Measurements from ENCODE around the gene SPAG9.
"Not testable (repeated sequence)": the region's sequence is repeated elsewhere in the genome, so short reads cannot be mapped to it uniquely, and the experiment has no call there.

Gene SPAG9

DNA sequence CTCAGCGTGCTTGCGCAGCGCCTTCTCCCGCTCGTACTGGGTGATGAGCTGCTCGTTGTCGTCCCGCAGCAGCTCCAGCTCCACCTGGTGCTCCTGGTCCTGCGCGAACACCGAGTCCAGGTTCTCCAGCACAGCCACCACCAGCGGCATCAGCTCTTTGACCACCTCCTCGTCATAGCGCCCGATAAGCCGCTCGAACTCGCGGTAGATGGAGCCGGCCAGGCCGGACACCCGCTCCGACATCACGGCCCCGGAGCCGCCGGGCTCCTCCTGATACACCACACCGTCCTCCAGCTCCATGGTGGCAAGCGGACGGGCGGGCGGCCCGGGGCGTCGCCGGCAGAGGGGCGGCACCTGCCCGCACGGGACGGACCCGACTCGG, 320 bp downstream of the SPAG9 start:
- FAIRE-seq (no peak), DNase-seq (ENCODE audit: insufficient read length, low spot score) (peak; percentile 39)
- TF ChIP-seq, protein P1, sequence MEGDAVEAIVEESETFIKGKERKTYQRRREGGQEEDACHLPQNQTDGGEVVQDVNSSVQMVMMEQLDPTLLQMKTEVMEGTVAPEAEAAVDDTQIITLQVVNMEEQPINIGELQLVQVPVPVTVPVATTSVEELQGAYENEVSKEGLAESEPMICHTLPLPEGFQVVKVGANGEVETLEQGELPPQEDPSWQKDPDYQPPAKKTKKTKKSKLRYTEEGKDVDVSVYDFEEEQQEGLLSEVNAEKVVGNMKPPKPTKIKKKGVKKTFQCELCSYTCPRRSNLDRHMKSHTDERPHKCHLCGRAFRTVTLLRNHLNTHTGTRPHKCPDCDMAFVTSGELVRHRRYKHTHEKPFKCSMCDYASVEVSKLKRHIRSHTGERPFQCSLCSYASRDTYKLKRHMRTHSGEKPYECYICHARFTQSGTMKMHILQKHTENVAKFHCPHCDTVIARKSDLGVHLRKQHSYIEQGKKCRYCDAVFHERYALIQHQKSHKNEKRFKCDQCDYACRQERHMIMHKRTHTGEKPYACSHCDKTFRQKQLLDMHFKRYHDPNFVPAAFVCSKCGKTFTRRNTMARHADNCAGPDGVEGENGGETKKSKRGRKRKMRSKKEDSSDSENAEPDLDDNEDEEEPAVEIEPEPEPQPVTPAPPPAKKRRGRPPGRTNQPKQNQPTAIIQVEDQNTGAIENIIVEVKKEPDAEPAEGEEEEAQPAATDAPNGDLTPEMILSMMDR (IDR thresholded peaks at IDR 0.05; ENCODE audit: insufficient read depth, missing control alignments): no peak

DNA sequence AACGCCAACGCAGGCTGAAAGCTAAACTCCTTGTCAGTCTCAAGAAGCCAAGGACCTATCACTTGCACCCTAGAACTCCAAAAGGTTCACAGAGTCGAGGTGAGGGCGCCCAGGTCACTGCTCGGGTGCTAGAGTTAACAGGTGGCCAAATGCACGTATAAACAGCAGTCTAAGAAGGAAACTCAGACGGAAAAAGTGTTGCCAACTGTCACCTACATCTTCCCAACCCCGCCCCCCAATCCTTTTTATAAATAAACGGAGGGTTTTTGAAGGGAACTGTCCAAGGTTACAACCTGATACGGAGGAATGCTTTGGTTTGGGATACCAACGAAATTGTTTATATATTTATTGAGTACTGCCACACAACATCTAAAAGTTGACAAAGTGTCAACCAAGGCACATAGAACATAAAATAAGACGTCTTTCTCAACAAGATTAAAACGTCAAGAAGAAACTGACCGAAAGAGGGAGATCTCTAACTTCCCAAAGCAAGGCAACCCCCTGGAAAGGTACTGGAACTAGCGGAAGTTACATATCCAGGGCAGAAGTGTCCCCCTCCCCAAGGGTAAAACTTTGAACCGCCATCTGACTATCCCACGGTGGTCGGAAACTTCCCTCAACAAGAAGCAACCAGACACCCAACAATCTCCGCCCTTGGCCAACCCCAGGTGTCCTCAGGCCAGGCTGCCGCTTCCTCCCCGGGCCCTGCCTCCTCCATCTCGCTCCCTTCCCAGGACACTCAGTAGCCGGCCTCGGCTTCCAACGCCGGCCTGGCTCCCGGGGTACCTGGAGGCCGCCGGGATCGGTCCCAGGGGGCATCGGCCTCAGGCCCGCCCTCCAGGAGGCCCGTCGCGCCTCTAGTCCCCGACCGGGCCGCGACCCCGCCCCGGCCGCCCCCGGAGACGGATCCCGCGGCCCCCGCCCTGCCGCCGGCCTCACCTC, 982 bp downstream of the SPAG9 start:
- FAIRE-seq: no peak
- no peak for DNase-seq (ENCODE audit: insufficient read length, low spot score)
- TF ChIP-seq, protein P1 (IDR thresholded peaks at IDR 0.05; ENCODE audit: insufficient read depth, missing control alignments): peak; percentile 50

DNA sequence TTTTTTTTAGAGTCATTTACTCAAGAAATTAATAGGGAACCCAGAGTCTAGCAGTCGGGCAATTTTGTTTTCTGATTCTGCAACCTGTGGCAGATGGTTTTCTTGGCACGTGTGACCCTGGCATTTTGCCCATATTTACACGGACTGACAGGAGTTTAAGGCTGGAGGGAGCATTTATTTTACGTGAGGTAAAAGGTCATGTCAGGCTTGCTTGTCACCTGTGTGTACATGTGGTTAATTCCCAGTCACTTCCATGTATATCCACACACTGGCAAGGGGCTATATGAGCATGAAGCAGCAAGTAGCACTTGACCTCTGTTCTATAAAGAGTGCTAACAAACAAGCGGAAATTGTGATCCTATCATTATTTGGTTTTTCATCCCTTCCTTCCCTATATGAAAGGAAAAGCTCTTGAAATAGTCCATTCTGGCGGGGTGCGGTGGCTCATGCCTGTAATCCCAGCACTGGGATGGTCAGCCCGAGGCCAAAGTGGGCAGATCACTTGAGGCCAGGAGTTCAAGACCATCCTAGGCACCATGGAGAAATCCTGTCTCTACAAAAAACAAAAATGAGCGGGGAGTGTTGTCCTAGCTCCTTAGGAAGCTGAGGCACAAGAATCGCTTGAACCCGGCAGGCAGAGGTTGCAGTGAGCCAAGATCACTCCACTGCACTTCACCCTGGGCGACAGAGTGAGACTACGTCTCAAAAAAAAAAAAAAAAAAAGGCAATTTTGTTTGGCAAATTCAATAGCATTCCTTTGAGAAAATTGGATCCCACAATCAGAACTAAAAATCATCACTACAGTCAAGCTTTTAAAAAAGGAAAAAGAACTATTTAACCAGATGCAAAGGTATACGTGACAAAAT, 2.1 kb downstream of the SPAG9 start:
- FAIRE-seq (no peak), DNase-seq (ENCODE audit: insufficient read length, low spot score) (no peak)
- TF ChIP-seq, protein P1 (IDR thresholded peaks at IDR 0.05; ENCODE audit: insufficient read depth, missing control alignments): no peak

DNA sequence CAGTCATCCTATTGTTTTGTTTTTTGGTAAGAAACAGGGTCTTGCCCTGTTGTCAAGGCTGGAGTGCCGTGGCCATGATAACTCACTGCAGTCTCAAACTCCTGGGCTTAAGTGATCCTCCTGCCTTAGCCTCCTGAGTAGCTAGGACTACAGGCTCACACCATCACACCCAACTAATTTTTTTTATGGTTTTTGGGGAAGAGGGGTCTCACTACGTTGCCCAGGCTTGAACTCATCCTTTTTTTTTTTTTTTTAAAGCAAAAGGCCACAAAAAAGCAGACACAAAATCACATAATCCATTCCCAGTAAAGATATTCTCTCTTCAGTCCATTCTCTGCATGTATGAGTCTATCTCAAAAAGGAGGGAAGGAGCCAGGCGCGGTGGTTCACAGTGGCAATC, 5.5 kb downstream of the SPAG9 start:
- TF ChIP-seq, protein P1 (IDR thresholded peaks at IDR 0.05; ENCODE audit: insufficient read depth, missing control alignments): no peak
- FAIRE-seq (no peak), DNase-seq (ENCODE audit: insufficient read length, low spot score) (no peak)

DNA sequence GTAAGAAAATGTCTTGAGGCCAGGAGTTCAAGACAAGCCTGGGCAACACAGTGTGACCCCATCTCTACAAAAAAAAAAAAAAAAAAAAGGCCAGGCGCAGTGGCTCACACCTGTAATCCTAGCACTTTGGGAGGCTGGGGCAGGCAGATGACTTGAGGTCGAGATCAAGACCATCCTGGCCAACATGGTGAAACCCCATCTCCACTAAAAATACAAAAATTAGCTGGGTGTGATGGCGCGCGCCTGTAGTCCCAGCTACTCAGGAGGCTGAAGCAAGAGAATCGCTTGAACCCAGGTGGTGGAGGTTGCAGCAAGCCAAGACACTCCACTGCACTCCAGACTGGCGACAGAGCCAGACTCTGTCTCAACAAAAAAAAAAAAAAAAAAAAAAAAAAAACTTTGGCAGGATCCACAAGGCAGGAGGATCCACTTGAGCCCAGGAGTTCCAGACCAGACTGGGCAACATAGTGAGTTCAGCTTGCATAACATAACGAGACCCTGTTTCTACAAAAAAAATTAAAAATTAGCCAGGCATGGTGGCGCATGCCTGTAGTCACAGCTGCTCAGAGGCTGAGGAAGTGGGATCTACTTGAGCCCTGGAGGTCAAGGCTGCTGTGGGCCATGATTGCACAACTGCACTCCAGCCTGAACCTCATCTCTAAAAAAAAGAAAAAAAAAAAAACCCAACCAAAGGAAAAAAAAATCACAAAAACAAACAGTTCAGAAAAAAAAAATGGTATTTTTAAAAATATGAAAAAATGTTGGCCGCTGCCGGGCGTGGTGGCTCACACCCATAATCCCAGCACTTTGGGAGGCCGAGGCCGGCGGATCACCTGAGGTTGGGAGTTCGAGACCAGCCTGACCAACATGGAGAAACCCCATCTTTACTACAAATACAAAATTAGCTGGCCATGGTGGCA, 8.1 kb downstream of the SPAG9 start:
- not testable (repeated sequence) for DNase-seq (ENCODE audit: insufficient read length, low spot score); FAIRE-seq

DNA sequence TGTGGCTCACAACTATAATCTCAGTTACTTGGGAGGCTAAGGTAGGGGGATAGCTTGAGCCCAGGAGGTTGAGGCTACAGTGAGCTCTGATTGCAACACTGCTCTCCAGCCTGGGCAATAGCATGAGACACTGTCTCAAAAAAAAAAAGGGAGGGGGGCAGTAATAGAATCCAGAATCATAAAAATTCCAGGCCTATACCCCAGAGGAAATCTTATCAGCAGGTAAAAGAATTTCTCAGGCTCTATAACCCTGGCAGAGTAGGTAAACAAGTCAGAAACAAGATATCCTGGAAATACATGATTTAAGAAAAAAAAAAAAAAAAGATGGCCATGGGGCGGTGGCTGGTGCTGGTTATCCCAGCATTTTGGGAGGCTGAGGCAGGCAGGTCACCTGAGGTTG, 12.9 kb downstream of the SPAG9 start:
- FAIRE-seq: no peak
- TF ChIP-seq, protein P1 (IDR thresholded peaks at IDR 0.05; ENCODE audit: insufficient read depth, missing control alignments): no peak
- DNase-seq (ENCODE audit: insufficient read length, low spot score): no peak

DNA sequence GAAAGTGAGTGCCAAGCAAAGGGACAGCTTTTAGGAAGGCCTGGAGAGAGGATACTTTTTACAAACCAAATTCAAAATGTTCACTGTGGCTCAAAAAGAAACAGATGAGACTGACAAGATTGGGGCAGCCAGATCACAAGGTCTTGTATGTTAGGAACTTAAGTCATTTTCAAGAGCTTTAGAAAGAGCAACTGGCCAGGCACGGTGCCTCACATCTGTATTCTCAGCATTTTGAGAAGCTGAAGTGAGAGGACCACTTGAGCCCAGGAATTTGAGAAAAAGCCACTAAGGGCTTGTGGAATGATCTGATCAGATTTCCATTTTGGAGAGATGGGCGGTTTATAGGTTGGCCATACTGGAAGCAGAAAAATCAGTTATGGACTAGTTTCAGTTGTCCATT, 17.2 kb downstream of the SPAG9 start:
- TF ChIP-seq, protein P1 (IDR thresholded peaks at IDR 0.05; ENCODE audit: insufficient read depth, missing control alignments): no peak
- FAIRE-seq: no peak
- DNase-seq (ENCODE audit: insufficient read length, low spot score): no peak

All from D721Med (cell line).